ENCODE results near the gene CLN6.

DNA sequence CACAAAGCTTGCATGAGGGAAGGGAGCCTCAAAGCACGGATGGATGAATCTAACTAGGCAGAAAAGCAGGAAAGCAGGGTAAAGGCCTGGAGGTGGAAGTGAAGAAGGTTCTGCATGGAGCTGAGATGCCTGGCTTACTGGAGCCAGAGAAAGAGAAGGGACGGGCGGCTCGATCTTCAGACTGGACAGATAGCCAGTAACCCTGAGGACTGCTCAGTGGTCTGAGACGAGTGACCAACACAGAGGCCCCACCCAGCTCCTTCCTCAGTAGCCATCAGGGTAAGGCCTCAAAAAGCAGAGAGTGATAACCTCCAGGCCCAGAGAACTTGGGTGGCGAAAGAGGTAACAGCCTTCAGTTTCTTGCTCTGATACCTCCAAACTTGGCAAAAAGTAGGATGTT is 6.4 kb downstream of the CLN6 start:
- no peak for TF ChIP-seq POLR2AphosphoS5 (IDR thresholded peaks at IDR 0.05; ENCODE audit: low read depth, low read length)
- TF ChIP-seq POLR2A (IDR thresholded peaks at IDR 0.05; ENCODE audit: low read depth, low read length) = no peak
- no peak for TF ChIP-seq POU2F2 (IDR thresholded peaks at IDR 0.05; ENCODE audit: low read depth, low read length)
- no peak for TF ChIP-seq TAF1 (IDR thresholded peaks at IDR 0.05; ENCODE audit: low read depth, low read length)
- no peak for TF ChIP-seq SPI1 (IDR thresholded peaks at IDR 0.05; ENCODE audit: low read depth, low read length)
- TF ChIP-seq PAX5 (IDR thresholded peaks at IDR 0.05; ENCODE audit: insufficient read depth, low read length, severe bottlenecking) = no peak
